Lung (tissue), 12 donors: ENCODE data around the gene AREL1. TPM values are rescaled to one million over a fixed set of nuclear protein-coding genes. Genes with fewer than 3 reads are reported as not detected.

Experiments used
- ATAC-seq: fragments of 200-7000 bp; cut with Tn5 transposase; one replicate; pipeline ENCODE4 v1.9.1; 2020; ENCODE audit warnings: moderate number of reproducible peaks; ENCODE audit not compliant: insufficient read depth, low FRiP score
- DNase-seq, 3 donors: peaks; one replicate each; pipeline ENCODE4 v3.0.0-alpha.2; 2013 to 2017
- H3K27ac ChIP-seq, 2 donors: one replicate each; pipeline ENCODE4 v1.5.1; 2013; ENCODE audit warnings: mild to moderate bottlenecking in 2 of 2, moderate library complexity in 2 of 2, control low read depth in 1 of 2, inconsistent platforms in 1 of 2, low read depth in 1 of 2, low read length in 1 of 2
- H3K27me3 ChIP-seq, 3 donors: one replicate each; pipeline ENCODE4 v1.5.1; 2013; ENCODE audit warnings: low read length in 2 of 3; ENCODE audit not compliant: control insufficient read depth in 3 of 3, insufficient read depth in 3 of 3
- H3K36me3 ChIP-seq, 4 donors: one replicate each; pipeline ENCODE4 v1.5.1; 2013; ENCODE audit warnings: low read length in 4 of 4, mild to moderate bottlenecking in 1 of 4, moderate library complexity in 1 of 4; ENCODE audit not compliant: control insufficient read depth in 4 of 4, insufficient read depth in 4 of 4
- H3K4me1 ChIP-seq, 5 donors: one replicate each; pipeline ENCODE4 v1.5.1; 2013; ENCODE audit warnings: low read length in 5 of 5, mild to moderate bottlenecking in 2 of 5, moderate library complexity in 1 of 5; ENCODE audit not compliant: control insufficient read depth in 5 of 5, insufficient read depth in 5 of 5
- H3K4me3 ChIP-seq: one replicate; pipeline ENCODE4 v1.5.1; 2013; ENCODE audit warnings: mild to moderate bottlenecking, control low read depth, moderate library complexity
- H3K9ac ChIP-seq, 2 donors: one replicate each; pipeline ENCODE4 v1.5.1; 2013; ENCODE audit warnings: low read length in 2 of 2, control low read depth in 1 of 2; ENCODE audit not compliant: insufficient read depth in 1 of 2
- H3K9me3 ChIP-seq, 4 donors: one replicate each; pipeline ENCODE4 v1.5.1; 2013; ENCODE audit warnings: low read length in 3 of 4, mild to moderate bottlenecking in 1 of 4, moderate library complexity in 1 of 4; ENCODE audit not compliant: control insufficient read depth in 4 of 4, insufficient read depth in 3 of 4
- WGBS, 2 donors: extraction: QIAGEN DNeasy Blood & Tissue Kit; methylation state at CpG; one replicate each; pipeline ENCODE4 v1.1.7; 2013; 5-methylcytosine and 5-hydroxymethylcytosine counted together
- polyA plus RNA-seq, 2 donors: library from polyadenylated mRNA; stranded (reverse); fragments of 200-250 nt; gene quantifications; one replicate each; pipeline ENCODE4 v1.2.1, GENCODE V29; 2013
- total RNA-seq, 2 donors: library from RNA; depleted of rRNA in 1 of 2; stranded (reverse); fragments of >200 nt in 1 of 2; gene quantifications; one replicate each; pipeline ENCODE4 v1.2.1, GENCODE V29; 2014 to 2021
- TF ChIP-seq, protein P1 (sequence below): IDR thresholded peaks from 2 replicates; pipeline ENCODE4 v1.5.1; 2012; ENCODE audit warnings: mild to moderate bottlenecking; ENCODE audit errors: control extremely low read depth, extremely low read depth
- donor health status: control.
- donor health status: control.
- donor health status: Bipolar disorder and iron deficiency.
- donor health status: healthy.
- donor health status: DM: yes; HTN: yes; CAD: no.

AREL1 gene
- total and polyA plus RNA-seq, 4 donors: 10.5 to 41.6 (median 23.8) TPM

DNA sequence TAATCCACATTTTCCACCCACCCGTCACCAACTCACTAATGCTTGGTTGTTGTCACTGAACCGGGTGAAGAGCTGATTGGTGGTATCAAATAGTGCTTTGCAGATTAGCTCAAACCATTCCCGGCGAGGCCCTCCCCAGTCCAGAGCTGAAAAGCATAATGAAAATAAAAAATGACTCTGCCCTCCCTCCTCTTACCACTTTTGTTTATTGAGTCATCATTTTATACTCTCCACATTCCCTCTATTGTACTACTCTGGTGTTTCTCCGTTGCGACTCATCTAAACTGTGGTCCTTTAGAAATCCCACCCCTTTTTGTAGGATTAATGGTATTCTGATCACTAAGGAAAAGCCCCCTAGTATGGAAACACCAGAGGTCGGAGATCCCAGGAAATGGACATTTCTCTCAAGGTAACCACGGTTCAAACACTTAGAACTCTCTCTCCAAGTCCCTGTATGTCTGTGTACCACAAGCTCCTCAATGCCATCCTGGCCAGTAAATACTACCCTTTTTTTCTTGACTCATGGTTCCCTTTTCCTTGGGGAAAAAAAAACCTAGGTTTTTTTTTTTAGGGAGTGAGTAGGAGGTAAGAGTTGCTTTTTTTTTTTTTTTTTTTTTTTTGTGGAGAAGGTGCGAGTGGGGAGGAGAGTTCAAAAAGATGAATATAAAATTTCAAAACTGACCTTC is 42.0 kb downstream of the AREL1 start:
- H3K36me3 ChIP-seq: peaks cover 28 to 67% (median 42%) of the 10 kb centered on the region in 4 donors
- no peaks in the 10 kb centered on the region for H3K9me3 ChIP-seq
- no peak for ATAC-seq
- WGBS, 2 donors: 85 to 97% methylated on average over 9 of the region's 9 CpGs
- no peaks in the 10 kb centered on the region for H3K27me3 ChIP-seq
- H3K9ac ChIP-seq: no peak overlapping the region
- no peak for DNase-seq
- TF ChIP-seq, protein P1, sequence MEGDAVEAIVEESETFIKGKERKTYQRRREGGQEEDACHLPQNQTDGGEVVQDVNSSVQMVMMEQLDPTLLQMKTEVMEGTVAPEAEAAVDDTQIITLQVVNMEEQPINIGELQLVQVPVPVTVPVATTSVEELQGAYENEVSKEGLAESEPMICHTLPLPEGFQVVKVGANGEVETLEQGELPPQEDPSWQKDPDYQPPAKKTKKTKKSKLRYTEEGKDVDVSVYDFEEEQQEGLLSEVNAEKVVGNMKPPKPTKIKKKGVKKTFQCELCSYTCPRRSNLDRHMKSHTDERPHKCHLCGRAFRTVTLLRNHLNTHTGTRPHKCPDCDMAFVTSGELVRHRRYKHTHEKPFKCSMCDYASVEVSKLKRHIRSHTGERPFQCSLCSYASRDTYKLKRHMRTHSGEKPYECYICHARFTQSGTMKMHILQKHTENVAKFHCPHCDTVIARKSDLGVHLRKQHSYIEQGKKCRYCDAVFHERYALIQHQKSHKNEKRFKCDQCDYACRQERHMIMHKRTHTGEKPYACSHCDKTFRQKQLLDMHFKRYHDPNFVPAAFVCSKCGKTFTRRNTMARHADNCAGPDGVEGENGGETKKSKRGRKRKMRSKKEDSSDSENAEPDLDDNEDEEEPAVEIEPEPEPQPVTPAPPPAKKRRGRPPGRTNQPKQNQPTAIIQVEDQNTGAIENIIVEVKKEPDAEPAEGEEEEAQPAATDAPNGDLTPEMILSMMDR: no peak
- peaks cover 0 to 2% (median 0%) of the 10 kb centered on the region in 5 donors for H3K4me1 ChIP-seq
- no peak overlapping the region for H3K4me3 ChIP-seq
- no peak overlapping the region for H3K27ac ChIP-seq

DNA sequence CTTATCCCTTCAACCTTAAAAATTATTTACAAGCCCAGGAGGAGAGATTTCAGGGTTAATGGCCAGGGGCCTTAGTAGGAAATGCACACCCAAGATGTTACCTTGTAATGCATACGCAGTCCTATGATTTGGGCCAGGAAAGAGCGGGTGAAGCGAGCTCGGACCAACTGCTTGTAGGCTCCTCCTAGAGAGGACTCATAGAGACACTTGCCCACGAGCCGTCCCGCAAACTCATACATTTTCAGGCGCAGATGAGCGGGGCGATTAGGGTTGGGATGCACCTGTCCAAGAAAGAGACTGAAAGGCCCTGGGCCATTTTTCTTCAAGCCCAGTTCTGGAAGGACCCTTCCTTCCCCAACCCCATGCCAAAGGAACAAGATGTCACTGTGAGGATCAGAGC is 43.0 kb downstream of the AREL1 start:
- H3K27ac ChIP-seq: no peak overlapping the region
- H3K9me3 ChIP-seq: no peaks in the 10 kb centered on the region
- H3K27me3 ChIP-seq: no peaks in the 10 kb centered on the region
- DNase-seq (no peak), ATAC-seq (no peak)
- no peak overlapping the region for H3K9ac ChIP-seq
- no peak overlapping the region for H3K4me3 ChIP-seq
- H3K36me3 ChIP-seq: peaks cover 24 to 66% (median 38%) of the 10 kb centered on the region in 4 donors
- WGBS, 2 donors: 97% methylated on average over 10 of the region's 10 CpGs
- TF ChIP-seq, protein P1: no peak
- peaks cover 0 to 2% (median 0%) of the 10 kb centered on the region in 5 donors for H3K4me1 ChIP-seq

DNA sequence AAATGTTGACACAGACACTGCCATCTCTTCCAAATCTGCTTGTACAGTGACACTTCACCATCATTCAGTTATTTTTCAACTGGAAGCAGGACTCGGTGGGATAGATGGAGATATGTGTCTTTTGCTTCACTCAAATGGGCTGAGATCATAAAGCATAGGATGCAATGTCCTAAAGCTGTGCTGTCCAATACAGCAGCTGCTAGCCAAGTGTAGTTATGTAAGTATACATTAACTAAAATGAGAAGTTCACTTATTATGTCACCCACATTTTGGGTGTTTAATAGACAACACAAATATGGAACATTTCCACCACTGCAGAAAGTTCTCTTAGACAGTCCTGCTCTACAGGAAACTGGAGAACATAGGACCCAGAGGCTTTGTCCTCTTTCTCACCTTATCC is 43.6 kb downstream of the AREL1 start:
- H3K4me1 ChIP-seq: peaks cover 0 to 2% (median 0%) of the 10 kb centered on the region in 5 donors
- no peak overlapping the region for H3K4me3 ChIP-seq
- H3K9me3 ChIP-seq: no peaks in the 10 kb centered on the region
- ATAC-seq (no peak), DNase-seq (no peak)
- H3K27ac ChIP-seq: no peak overlapping the region
- WGBS, 2 donors: 90 to 93% methylated on average over 1 of the region's 1 CpG
- H3K9ac ChIP-seq: no peak overlapping the region
- H3K36me3 ChIP-seq: peaks cover 23 to 68% (median 38%) of the 10 kb centered on the region in 4 donors
- H3K27me3 ChIP-seq: no peaks in the 10 kb centered on the region
- TF ChIP-seq, protein P1: no peak
